Trophoblast cell (in vitro differentiated cells and primary cell): ENCODE measurements around the gene COL23A1.

Experiments used
- DNase-seq, 2 donors: peaks; one replicate each; pipeline ENCODE4 v3.0.0-alpha.2; 2016
- H2AFZ ChIP-seq: 2 replicates; pipeline ENCODE4 v1.6.1; 2013; ENCODE audit warnings: low read length, moderate library complexity, mild to moderate bottlenecking; ENCODE audit not compliant: insufficient read depth, poor library complexity
- H2AK5ac ChIP-seq: 2 replicates; pipeline ENCODE4 v1.6.1; 2013; ENCODE audit warnings: mild to moderate bottlenecking, low read length
- H2BK120ac ChIP-seq: 2 replicates; pipeline ENCODE4 v1.6.1; 2013; ENCODE audit warnings: low read length, mild to moderate bottlenecking, moderate library complexity; ENCODE audit not compliant: insufficient read depth, poor library complexity
- H2BK12ac ChIP-seq: 2 replicates; pipeline ENCODE4 v1.6.1; 2013; ENCODE audit warnings: mild to moderate bottlenecking, low read length, moderate library complexity
- H2BK5ac ChIP-seq: 2 replicates; pipeline ENCODE4 v1.6.1; 2013; ENCODE audit warnings: low read length, low read depth, moderate library complexity, mild to moderate bottlenecking; ENCODE audit not compliant: poor library complexity
- H3K14ac ChIP-seq: 2 replicates; pipeline ENCODE4 v1.6.1; 2013; ENCODE audit warnings: mild to moderate bottlenecking, low read length
- H3K18ac ChIP-seq: 2 replicates; pipeline ENCODE4 v1.6.1; 2013; ENCODE audit warnings: mild to moderate bottlenecking, low read length
- H3K23ac ChIP-seq: 2 replicates; pipeline ENCODE4 v1.6.1; 2013; ENCODE audit warnings: low read length
- H3K27ac ChIP-seq: 2 replicates; pipeline ENCODE4 v1.5.1; 2013; ENCODE audit warnings: low read depth, mild to moderate bottlenecking, inconsistent platforms, low read length, moderate library complexity
- H3K27me3 ChIP-seq: 2 replicates; pipeline ENCODE4 v1.6.1; 2013; ENCODE audit warnings: inconsistent platforms, mild to moderate bottlenecking, low read length, moderate library complexity; ENCODE audit not compliant: insufficient read depth
- H3K36me3 ChIP-seq, 2 experiments: 1 replicate in 1 of 2; 2 replicates in 1 of 2; pipeline ENCODE4 v1.6.1; 2013; ENCODE audit warnings: low read length in 2 of 2, mild to moderate bottlenecking in 2 of 2, moderate library complexity in 1 of 2; ENCODE audit not compliant: insufficient read depth in 2 of 2, control insufficient read depth in 1 of 2
- H3K4ac ChIP-seq: 2 replicates; pipeline ENCODE4 v1.6.1; 2013; ENCODE audit warnings: low read depth, mild to moderate bottlenecking, low read length, moderate library complexity
- H3K4me1 ChIP-seq, 2 experiments: 1 replicate in 1 of 2; 2 replicates in 1 of 2; pipeline ENCODE4 v1.6.1; 2013; ENCODE audit warnings: low read length in 2 of 2, mild to moderate bottlenecking in 2 of 2, moderate library complexity in 1 of 2; ENCODE audit not compliant: insufficient read depth in 2 of 2, control insufficient read depth in 1 of 2
- H3K4me2 ChIP-seq: 2 replicates; pipeline ENCODE4 v1.6.1; 2013; ENCODE audit warnings: inconsistent platforms, mild to moderate bottlenecking, low read length, moderate library complexity
- H3K4me3 ChIP-seq: 2 replicates; pipeline ENCODE4 v1.5.1; 2013; ENCODE audit warnings: mild to moderate bottlenecking, low read depth, low read length, inconsistent platforms
- H3K79me1 ChIP-seq: one replicate; pipeline ENCODE4 v1.6.1; 2013; ENCODE audit warnings: low read length
- H3K79me2 ChIP-seq: 2 replicates; pipeline ENCODE4 v1.6.1; 2013; ENCODE audit warnings: low read length, mild to moderate bottlenecking; ENCODE audit not compliant: control insufficient read depth, insufficient read depth, poor library complexity
- H3K9ac ChIP-seq: 2 replicates; pipeline ENCODE4 v1.6.1; 2013; ENCODE audit warnings: mild to moderate bottlenecking, low read length
- H3K9me3 ChIP-seq: 2 replicates; pipeline ENCODE4 v1.6.1; 2013; ENCODE audit warnings: low read depth, mild to moderate bottlenecking, control low read depth, inconsistent platforms, low read length; ENCODE audit not compliant: insufficient read depth
- H4K12ac ChIP-seq: 2 replicates; pipeline ENCODE4 v1.6.1; 2013; ENCODE audit warnings: low read depth, mild to moderate bottlenecking, low read length, moderate library complexity
- H4K8ac ChIP-seq: 2 replicates; pipeline ENCODE4 v1.6.1; 2013; ENCODE audit warnings: low read depth, mild to moderate bottlenecking, low read length, moderate library complexity
- H4K91ac ChIP-seq: one replicate; pipeline ENCODE4 v1.6.1; 2013; ENCODE audit warnings: low read depth, mild to moderate bottlenecking, low read length, moderate library complexity
- WGBS: extraction: QIAGEN DNeasy Blood & Tissue Kit; methylation state at CpG from one replicate; pipeline ENCODE4 v1.1.7; 2013; ENCODE audit warnings: missing lambda C conversion rate; ENCODE audit not compliant: insufficient read length, insufficient coverage; ENCODE audit errors: extremely low coverage; 5-methylcytosine and 5-hydroxymethylcytosine counted together

Gene COL23A1

DNA sequence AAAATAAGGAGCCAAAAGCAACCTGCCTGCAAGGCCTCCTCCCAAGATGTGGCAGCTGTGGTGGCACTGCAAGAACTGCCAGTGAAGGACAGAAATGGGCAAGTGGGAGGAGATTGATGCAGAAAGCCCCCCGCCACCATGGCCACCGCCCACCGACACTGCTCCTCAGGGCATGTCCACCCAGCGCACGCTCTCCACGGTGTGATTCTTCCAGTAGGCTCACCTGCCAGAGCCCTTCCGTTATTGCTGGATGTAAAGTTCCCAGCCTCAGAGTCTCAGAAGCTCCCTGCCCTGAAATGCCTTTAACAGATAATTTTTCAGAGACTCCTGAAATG lies 202.4 kb downstream of the COL23A1 start:
- no CpG with 5 or more reads among the region's 7 CpGs for WGBS
- H3K9ac ChIP-seq: no peak overlapping the region

DNA sequence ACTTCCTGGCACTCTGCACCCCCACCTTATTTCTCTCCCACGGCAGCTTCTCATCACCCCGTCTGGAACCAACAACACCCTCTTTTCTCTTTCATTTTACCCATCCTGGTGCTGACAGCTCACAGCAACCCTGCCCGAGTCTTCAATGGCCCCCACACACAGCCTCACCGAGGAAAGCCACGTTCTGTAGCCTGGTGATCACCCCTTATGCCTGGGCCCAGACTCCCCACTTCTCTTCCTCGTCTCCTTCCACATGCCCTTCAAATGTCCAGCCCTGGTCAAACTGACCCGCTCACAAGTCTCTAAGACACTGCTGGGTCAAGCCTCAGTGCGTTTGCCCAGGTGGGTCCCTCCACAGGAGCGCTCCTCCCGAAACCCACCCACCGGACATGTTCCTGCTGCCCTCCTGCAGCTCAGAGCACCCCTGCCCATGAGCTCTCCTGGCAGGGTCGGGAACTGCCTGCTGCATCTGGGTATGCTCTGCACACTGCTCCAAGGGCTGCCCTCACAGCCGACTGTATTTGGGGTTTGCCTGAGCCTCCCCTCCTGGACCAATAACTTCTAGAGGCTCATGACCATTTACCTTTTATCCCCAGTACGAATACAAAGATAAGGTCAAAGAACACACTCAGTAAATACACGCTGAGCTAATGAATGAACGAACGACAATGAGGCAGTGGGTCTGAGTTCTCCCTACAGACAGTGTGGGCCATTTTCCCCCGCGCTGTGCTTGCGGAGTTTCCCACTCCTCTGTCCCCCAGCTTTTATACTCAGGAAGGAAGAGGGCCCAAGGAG lies 202.9 kb downstream of the COL23A1 start:
- no peak overlapping the region for H2AK5ac ChIP-seq
- H2AFZ ChIP-seq: no peak overlapping the region
- no peak overlapping the region for H3K9ac ChIP-seq
- no peak overlapping the region for H3K27ac ChIP-seq
- H3K18ac ChIP-seq: no peak overlapping the region
- no peak overlapping the region for H3K14ac ChIP-seq
- H2BK120ac ChIP-seq: no peak overlapping the region
- no peaks in the 10 kb centered on the region for H3K36me3 ChIP-seq
- WGBS: no CpG with 5 or more reads among the region's 20 CpGs
- no peak overlapping the region for H4K91ac ChIP-seq
- no peaks in the 10 kb centered on the region for H3K27me3 ChIP-seq
- H3K79me2 ChIP-seq: no peaks in the 10 kb centered on the region
- H2BK12ac ChIP-seq: no peak overlapping the region
- no peak overlapping the region for H3K4me3 ChIP-seq
- H4K12ac ChIP-seq: no peak overlapping the region
- no peak overlapping the region for H3K23ac ChIP-seq
- no peak overlapping the region for H4K8ac ChIP-seq
- no peak overlapping the region for H3K4ac ChIP-seq
- no peak overlapping the region for H2BK5ac ChIP-seq
- H3K79me1 ChIP-seq: no peaks in the 10 kb centered on the region
- no peaks in the 10 kb centered on the region for H3K4me1 ChIP-seq
- H3K4me2 ChIP-seq: no peak overlapping the region
- no peaks in the 10 kb centered on the region for H3K9me3 ChIP-seq
- DNase-seq: no peak

More for the DNA sequence above, 202.4 kb downstream of the COL23A1 start:
- no peak overlapping the region for H3K4ac ChIP-seq
- no peak overlapping the region for H3K14ac ChIP-seq
- H3K4me2 ChIP-seq: no peak overlapping the region
- H4K12ac ChIP-seq: no peak overlapping the region
- H2BK5ac ChIP-seq: no peak overlapping the region
- H4K91ac ChIP-seq: no peak overlapping the region
- H3K4me1 ChIP-seq: no peaks in the 10 kb centered on the region
- no peak overlapping the region for H2BK12ac ChIP-seq
- H3K27me3 ChIP-seq: no peaks in the 10 kb centered on the region
- no peaks in the 10 kb centered on the region for H3K79me1 ChIP-seq
- H3K36me3 ChIP-seq: no peaks in the 10 kb centered on the region
- H3K79me2 ChIP-seq: no peaks in the 10 kb centered on the region
- no peak for DNase-seq
- no peak overlapping the region for H3K18ac ChIP-seq
- no peak overlapping the region for H4K8ac ChIP-seq
- H3K27ac ChIP-seq: no peak overlapping the region
- no peak overlapping the region for H2BK120ac ChIP-seq
- no peak overlapping the region for H3K23ac ChIP-seq
- H2AFZ ChIP-seq: no peak overlapping the region
- H2AK5ac ChIP-seq: no peak overlapping the region
- H3K4me3 ChIP-seq: no peak overlapping the region
- no peaks in the 10 kb centered on the region for H3K9me3 ChIP-seq

GRCh38 chr5:178386336-178386931 lies 203.8 kb downstream of the COL23A1 start:
- Histone ChIP-seq H3K27me3 (no peaks in the 10 kb centered on the region), H4K8ac (no peak overlapping the region), H2BK120ac (no peak overlapping the region), H4K91ac (no peak overlapping the region), H3K4me2 (no peak overlapping the region), H2BK12ac (no peak overlapping the region), H3K4me3 (no peak overlapping the region), H3K18ac (no peak overlapping the region), H2AK5ac (no peak overlapping the region), H3K79me2 (no peaks in the 10 kb centered on the region), H3K27ac (no peak overlapping the region), H2BK5ac (no peak overlapping the region), H3K36me3 (no peaks in the 10 kb centered on the region), H3K9me3 (no peaks in the 10 kb centered on the region), H3K4me1 (no peaks in the 10 kb centered on the region), H3K23ac (no peak overlapping the region), H3K4ac (no peak overlapping the region), H3K79me1 (no peaks in the 10 kb centered on the region), H4K12ac (no peak overlapping the region), H3K14ac (no peak overlapping the region), H3K9ac (no peak overlapping the region), H2AFZ (no peak overlapping the region)
- WGBS: no CpG with 5 or more reads among the region's 20 CpGs
- no peak for DNase-seq

DNA sequence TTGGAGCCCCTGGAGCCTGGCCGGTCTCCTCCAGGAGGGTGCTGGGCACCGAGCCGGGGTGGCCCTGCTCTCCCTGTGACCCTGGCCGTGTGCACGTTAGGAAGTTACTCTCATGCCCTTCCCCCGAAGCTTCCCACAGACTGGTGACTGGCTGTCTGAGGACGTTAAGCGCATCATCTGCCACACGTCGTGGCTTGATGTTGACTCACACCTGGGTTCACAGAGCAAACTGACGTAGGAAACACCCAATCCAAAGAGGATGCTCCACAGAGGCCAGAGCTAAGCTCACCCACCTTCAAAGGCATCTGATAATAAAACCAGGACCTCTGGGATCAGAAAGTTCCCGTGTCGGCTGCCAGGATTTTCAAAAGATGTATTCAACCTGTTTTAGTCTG lies 204.7 kb downstream of the COL23A1 start:
- Histone ChIP-seq H4K8ac (no peak overlapping the region), H3K14ac (no peak overlapping the region), H4K12ac (no peak overlapping the region), H4K91ac (no peak overlapping the region), H2AFZ (no peak overlapping the region), H3K4ac (no peak overlapping the region), H3K4me3 (no peak overlapping the region), H3K79me1 (no peaks in the 10 kb centered on the region), H3K4me1 (no peaks in the 10 kb centered on the region), H3K27ac (no peak overlapping the region), H3K23ac (no peak overlapping the region), H3K18ac (no peak overlapping the region), H3K9me3 (no peaks in the 10 kb centered on the region), H3K27me3 (no peaks in the 10 kb centered on the region), H3K79me2 (no peaks in the 10 kb centered on the region), H3K36me3 (no peaks in the 10 kb centered on the region), H2BK5ac (no peak overlapping the region), H2AK5ac (no peak overlapping the region), H2BK12ac (no peak overlapping the region), H3K9ac (no peak overlapping the region), H3K4me2 (no peak overlapping the region), H2BK120ac (no peak overlapping the region)
- no CpG with 5 or more reads among the region's 13 CpGs for WGBS
- DNase-seq: no peak
